ENCODE results near the gene S100A16. TPM values are rescaled to one million over a fixed set of nuclear protein-coding genes. Genes with fewer than 3 reads are reported as not detected.

S100A16 gene
- total RNA-seq, 1 experiment from 2014 or later = 1,014 TPM

DNA sequence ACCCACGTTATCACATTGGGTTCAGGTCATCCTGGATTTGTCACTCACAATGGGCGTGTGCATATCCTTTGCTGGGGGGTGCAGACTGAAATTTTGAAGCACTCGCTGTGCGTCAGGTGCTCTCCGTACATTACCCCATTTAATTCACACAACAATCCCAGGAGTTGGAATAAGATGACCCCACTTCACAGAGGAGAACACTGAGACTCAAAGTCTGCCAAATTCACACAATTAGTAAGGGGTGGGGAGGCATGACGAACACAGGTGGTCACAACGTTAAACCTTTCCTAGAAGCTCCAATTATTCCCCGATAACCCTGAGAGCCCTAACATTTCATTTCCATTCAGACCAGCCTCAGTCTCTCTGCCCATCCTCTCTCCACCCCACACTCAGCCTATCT lies 43.5 kb downstream of the S100A16 start:
- CTCF ChIA-PET = interaction anchor here (0.6 to 7.5 kb wide), 14 partner anchors 9 to 327 kb away, joined by 3 to 379 read pairs (median 10); partner anchors contain the start of genes ILF2, S100A14, S100A16 and S100A5
- POLR2A ChIA-PET = interaction anchor here (1.2 to 7.1 kb wide), 11 partner anchors 8 to 65 kb away, joined by 3 to 476 read pairs (median 41); partner anchors contain the start of genes CHTOP, S100A1, S100A13 and S100A14
- Mint-ChIP-seq H3K4me3 (ENCODE audit: unreplicated experiment) (no peak overlapping the region), H3K4me1 (ENCODE audit: insufficient read depth, unreplicated experiment) (peaks cover 52% of the 10 kb centered on the region), H3K27me3 (ENCODE audit: insufficient read depth, unreplicated experiment) (no peaks in the 10 kb centered on the region), H3K27ac (ENCODE audit: low read depth, unreplicated experiment) (no peak overlapping the region), H3K9me3 (ENCODE audit: unreplicated experiment) (no peaks in the 10 kb centered on the region), H3K36me3 (ENCODE audit: insufficient read depth, unreplicated experiment) (no peaks in the 10 kb centered on the region)
- intact Hi-C loops (cut with micrococcal nuclease) = no loop called here
- no peak for TF ChIP-seq CTCF (IDR thresholded peaks at IDR 0.05; ENCODE audit: unreplicated experiment)
- BruUV-seq (replicated peaks) = no TSS peak
- no peak for DNase-seq (ENCODE audit: unreplicated experiment)

GRCh38 chr1:153568367-153569099 lies 44.4 kb downstream of the S100A16 start:
- CTCF ChIA-PET = interaction anchor here (0.6 to 7.5 kb wide), 38 partner anchors 8 to 219 kb away, joined by 3 to 379 read pairs (median 4); partner anchors contain the start of genes CHTOP, S100A1, S100A13 and S100A14
- Mint-ChIP-seq H3K9me3 (ENCODE audit: unreplicated experiment) (no peaks in the 10 kb centered on the region), H3K27me3 (ENCODE audit: insufficient read depth, unreplicated experiment) (no peaks in the 10 kb centered on the region), H3K4me1 (ENCODE audit: insufficient read depth, unreplicated experiment) (peaks cover 57% of the 10 kb centered on the region), H3K27ac (ENCODE audit: low read depth, unreplicated experiment) (peak overlapping the region; percentile 92), H3K4me3 (ENCODE audit: unreplicated experiment) (peak overlapping the region; percentile 42), H3K36me3 (ENCODE audit: insufficient read depth, unreplicated experiment) (peaks cover 7% of the 10 kb centered on the region)
- BruUV-seq (replicated peaks) = no TSS peak
- TF ChIP-seq CTCF (IDR thresholded peaks at IDR 0.05; ENCODE audit: unreplicated experiment) = peak; percentile 100
- POLR2A ChIA-PET = interaction anchor here (0.5 to 7.1 kb wide), 29 partner anchors 9 to 1581 kb away, joined by 3 to 476 read pairs (median 7); partner anchors contain the start of genes CHTOP, GATAD2B, S100A1 and S100A12
- peak; percentile 98 for DNase-seq (ENCODE audit: unreplicated experiment)
- intact Hi-C loops (cut with micrococcal nuclease) = loop anchor here (1.0 kb wide), 5 partner anchors 35 to 216 kb away; partner anchors contain the start of gene SNAPIN

GRCh38 chr1:153567621-153568366 lies 45.1 kb downstream of the S100A16 start:
- BruUV-seq (replicated peaks) = TSS peak; percentile 61
- intact Hi-C loops (cut with micrococcal nuclease) = loop anchor here (1.0 kb wide), 5 partner anchors 34 to 215 kb away; partner anchors contain the start of gene SNAPIN
- Mint-ChIP-seq H3K27me3 (ENCODE audit: insufficient read depth, unreplicated experiment) (no peaks in the 10 kb centered on the region), H3K36me3 (ENCODE audit: insufficient read depth, unreplicated experiment) (peaks cover 15% of the 10 kb centered on the region), H3K4me1 (ENCODE audit: insufficient read depth, unreplicated experiment) (peaks cover 58% of the 10 kb centered on the region), H3K9me3 (ENCODE audit: unreplicated experiment) (no peaks in the 10 kb centered on the region), H3K27ac (ENCODE audit: low read depth, unreplicated experiment) (peak overlapping the region; percentile 92), H3K4me3 (ENCODE audit: unreplicated experiment) (peak overlapping the region; percentile 42)
- DNase-seq (ENCODE audit: unreplicated experiment) = peak; percentile 95
- ChIA-PET POLR2A (interaction anchor here (0.5 to 7.1 kb wide), 30 partner anchors 8 to 1580 kb away, joined by 3 to 476 read pairs (median 6); partner anchors contain the start of genes CHTOP, GATAD2B, S100A1 and S100A12), CTCF (interaction anchor here (0.6 to 7.5 kb wide), 40 partner anchors 8 to 218 kb away, joined by 3 to 379 read pairs (median 4); partner anchors contain the start of genes CHTOP, S100A1, S100A13 and S100A14)
- TF ChIP-seq CTCF (IDR thresholded peaks at IDR 0.05; ENCODE audit: unreplicated experiment) = no peak

All from MCF 10A (cell line).